EH (cell line): ENCODE data around the gene WSCD2.

ENCODE experiments used
- DNase-seq: peaks from one replicate; pipeline ENCODE4 v3.0.0-alpha.2; 2015; ENCODE audit warnings: low read depth

Gene WSCD2

GRCh38 chr12:108127654-108128053 lies 1.4 kb upstream of the WSCD2 start:
- no peak for DNase-seq

DNA sequence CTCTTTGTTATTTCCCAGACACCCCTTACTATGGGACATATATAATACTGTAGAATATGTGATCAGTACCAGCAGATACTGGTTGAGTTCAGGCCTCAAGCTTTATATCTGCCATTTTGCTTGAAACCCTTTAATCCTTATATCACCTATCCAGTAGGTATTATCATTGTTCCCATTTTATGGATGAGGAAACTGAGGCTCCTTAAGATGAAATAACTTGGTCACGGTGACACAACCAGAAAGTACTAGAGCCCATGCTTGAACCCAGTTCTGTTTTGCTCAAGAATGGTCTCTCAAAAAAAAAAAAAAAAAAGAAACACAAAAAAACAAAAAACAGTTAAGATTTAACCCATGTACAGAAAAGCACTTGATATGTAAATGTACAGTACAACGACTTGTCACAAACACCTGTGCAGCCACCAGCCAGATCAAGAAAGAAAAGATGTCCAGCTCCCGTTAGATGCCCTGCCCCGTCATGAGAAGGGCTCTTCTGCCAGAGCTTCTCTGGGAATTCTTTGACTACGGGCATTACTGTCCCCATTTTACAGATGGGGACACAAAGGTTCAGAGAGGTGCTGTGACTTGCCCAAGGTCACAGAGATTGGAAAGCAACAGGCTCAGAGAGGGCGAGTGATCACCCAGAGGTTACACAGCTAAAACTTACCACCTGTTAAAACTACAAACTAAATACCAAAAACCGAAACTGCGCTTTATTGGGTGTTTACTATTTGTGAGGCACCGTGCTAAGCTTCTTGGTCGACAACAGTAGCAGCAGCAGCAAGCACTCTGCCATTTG lies 669 bp upstream of the WSCD2 start:
- no peak for DNase-seq

DNA sequence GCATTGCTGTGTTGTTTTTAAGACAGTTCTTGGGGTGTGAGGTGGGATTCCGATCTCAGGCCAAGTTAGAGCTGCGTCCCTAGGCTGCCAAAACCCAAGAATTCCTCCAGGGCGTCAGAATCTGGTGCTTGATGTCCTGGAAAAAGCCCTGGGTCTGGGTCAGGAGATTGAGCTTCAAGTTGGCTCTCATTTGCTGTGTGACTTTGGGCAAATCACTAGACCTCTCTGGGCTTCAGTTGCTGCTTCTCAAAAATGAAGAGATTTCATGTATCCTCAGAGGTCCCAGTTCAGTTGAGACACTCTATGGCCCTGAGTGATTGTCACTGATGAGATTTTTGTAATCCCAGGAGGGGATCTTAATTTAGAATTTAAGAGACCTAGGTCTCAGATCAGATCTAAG lies 1.9 kb downstream of the WSCD2 start:
- DNase-seq, result no peak

DNA sequence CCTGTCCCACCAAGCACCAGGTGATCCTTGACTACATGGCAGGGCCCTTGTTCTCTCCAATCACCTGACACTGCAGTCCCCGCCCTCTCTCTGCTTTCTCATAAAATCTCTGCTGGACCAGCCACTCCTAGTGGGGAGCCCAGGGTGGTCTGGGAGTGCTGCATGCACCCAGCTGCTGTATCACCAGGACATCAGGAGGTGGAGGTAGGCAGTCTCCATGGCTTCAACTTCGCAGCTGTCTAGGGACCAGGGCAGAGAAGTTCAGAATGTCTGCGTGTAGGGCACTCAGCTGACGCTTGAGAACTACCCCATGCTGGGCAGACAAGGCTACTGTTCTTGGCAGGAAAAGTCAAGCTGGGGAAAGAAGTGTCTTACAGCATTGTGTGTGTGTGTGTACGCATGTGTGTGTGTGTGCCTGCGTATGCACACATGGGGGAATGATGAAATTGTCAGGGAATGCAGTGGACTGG lies 2.6 kb downstream of the WSCD2 start:
- DNase-seq, result no peak

DNA sequence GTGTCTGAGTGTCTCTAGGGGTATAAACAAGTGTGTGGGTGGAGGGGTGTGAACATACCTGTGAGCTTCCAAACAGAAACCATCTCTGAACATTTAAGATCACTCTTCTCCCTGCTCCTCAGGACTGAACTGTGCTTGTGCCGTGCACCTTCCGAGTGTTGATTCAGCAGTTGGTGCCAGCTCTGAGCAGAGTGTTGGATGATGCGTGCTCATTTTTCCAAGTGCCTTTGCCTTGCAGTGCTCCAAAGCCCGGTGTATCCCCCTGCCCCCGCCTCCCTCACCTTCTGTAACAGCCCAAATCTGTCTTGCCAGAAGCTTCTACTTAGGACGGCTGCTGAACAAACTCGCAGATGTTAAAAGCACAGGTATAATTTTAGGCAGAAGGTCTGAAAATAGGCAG lies 4.4 kb downstream of the WSCD2 start:
- no peak for DNase-seq

GRCh38 chr12:108134744-108135143 lies 5.7 kb downstream of the WSCD2 start:
- no peak for DNase-seq

- no peak for DNase-seq
Observed at GRCh38 chr12:108135627-108136026, 6.5 kb downstream of the WSCD2 start.

- DNase-seq, result no peak
Observed at GRCh38 chr12:108136697-108137096, 7.6 kb downstream of the WSCD2 start.

DNA sequence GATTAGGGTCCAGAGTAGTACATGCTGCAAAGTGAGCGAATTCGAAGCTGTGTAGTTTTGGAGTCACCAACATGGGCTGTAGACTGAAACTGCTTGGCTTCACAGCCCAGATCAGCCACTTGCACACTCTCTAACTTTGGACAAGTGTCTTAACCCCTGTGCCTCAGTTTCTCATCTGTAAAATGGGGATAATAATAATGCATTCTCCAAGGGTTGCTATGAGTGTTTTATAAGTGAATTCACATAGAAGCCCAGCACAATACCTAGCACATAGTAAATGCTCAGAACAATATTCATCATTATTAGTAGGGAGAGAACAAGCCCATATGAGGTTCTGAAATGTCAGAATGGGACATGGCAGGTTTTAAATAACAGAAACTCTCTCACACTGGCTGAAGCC lies 10.4 kb downstream of the WSCD2 start:
- no peak for DNase-seq

DNA sequence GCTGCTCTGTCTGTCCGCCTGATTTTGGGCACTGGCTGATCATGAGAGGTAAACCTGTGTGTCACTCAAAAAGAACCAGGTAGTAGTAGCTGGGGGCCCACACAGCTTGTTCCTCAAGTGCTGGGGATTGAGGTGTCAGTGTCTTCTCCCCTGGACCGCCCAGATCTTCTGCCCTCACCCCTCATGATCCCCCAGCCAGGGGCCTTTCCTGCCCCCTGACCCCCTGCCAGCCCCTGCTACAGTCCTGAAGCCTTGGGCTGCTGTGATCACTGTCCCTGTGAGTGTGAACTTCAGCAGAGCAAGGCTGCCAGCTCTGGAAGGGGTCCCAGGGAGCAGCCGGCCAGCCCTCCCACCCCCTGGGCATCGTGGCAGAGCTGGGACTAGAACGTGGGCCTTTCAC lies 11.4 kb downstream of the WSCD2 start:
- DNase-seq, result no peak

DNA sequence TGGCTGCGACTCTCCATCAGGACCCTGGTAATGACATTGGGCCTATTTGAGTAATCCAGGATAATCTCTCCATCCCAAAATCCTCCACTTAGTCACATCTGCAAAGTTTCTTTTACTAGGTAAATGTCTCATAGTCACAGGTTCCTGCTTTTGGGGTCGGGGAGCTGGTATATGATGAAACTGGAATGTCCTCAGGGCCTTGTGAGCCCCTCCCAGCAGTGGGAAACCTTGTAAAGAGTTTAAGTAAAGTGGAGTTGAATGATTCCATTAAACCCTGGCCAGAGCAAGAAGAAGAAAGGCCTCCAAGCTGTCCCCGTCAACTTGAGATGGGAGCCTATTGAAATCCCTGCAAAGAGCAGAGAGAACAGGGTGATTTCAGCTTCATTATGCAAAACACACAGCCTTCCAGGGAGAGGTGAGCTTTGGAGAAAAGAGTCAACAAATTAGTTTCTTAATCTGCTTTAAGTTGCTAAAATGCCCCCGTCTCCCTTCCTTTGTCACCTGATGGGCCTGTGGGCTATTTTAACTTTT lies 12.6 kb downstream of the WSCD2 start:
- no peak for DNase-seq

- no peak for DNase-seq
Observed at GRCh38 chr12:108143144-108143543, 14.1 kb downstream of the WSCD2 start.

GRCh38 chr12:108144080-108144479 lies 15.0 kb downstream of the WSCD2 start:
- no peak for DNase-seq

GRCh38 chr12:108145011-108145410 lies 15.9 kb downstream of the WSCD2 start:
- no peak for DNase-seq

DNA sequence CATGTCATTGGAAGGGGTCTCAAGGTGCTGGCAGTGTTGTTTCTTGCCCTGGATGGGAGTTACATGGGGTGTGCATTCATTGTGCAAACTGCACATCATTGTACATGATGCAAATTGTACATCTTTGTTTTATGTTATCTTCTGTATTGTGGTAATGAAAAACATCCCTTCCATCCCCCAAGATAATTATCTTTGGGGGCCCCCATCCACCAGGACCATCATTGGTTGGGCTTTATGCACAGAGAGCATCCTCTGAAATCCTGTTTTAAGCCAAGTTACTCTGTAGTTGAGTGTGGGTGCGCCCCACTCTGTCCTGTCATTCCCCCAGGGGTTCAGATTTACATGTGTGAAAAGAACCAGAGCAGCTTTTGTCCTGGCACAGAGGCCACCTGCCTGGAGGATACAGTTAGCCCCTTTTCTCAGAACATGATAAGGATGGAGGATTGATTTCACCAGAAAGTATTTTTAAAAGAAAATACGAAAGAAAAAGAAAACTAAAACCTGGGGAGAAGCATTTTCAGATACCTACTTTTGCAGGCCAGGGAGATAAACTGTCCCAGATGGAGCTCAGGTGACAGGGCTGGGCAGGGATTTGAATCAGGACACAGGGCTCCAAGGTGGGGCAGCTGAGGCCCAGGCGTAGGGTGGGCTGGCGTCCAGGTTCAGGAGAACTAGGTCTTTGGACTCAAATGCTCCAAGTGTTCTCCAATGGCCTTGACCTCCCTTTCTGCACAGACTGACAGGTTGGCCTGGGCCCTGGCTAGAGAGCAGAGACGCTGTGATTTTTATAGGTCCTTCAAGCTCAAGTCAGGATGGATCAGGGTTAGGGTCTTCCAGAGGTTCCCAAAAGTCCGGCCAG lies 17.2 kb downstream of the WSCD2 start:
- no peak for DNase-seq

DNA sequence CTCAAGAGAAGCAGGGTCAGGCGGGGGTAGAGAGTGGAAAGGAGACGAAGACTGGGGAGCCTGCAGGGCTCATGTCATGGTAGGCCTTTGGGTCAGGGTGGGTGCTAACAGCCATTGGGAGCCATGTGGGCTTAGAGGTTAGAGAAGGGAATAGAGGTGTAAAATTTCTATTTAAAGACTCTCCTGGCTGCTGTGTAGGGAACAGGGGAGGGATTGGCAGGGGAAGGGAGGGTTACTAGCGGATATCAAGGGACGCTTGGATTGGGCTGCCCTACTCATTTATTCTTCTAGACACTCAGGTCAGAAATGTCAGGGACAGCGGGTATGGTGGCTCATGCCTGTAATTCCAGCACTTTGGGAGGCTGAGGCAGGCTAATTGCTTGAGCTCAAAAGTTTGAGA lies 18.2 kb downstream of the WSCD2 start:
- no peak for DNase-seq

GRCh38 chr12:108148521-108149074 lies 19.5 kb downstream of the WSCD2 start:
- no peak for DNase-seq

DNA sequence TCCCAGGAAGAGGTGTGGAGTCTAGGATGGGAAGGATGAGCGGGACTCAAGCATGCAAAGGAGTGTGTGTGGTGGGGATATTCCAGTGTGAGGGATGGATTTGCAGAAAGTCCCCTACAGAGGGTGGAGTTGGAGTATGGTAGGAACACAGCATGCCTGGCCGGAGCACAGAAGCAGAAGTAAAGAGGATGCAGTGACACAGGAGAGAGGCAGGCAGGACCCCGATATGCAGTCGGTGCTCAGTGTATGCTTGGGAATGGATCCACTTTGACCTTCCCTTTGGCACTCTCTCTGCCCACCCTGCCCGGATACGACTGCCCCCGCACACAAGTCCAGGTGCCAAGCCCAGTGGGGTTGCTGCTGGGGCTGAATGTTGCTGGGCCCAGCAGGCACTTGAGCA lies 21.3 kb downstream of the WSCD2 start:
- no peak for DNase-seq

DNA sequence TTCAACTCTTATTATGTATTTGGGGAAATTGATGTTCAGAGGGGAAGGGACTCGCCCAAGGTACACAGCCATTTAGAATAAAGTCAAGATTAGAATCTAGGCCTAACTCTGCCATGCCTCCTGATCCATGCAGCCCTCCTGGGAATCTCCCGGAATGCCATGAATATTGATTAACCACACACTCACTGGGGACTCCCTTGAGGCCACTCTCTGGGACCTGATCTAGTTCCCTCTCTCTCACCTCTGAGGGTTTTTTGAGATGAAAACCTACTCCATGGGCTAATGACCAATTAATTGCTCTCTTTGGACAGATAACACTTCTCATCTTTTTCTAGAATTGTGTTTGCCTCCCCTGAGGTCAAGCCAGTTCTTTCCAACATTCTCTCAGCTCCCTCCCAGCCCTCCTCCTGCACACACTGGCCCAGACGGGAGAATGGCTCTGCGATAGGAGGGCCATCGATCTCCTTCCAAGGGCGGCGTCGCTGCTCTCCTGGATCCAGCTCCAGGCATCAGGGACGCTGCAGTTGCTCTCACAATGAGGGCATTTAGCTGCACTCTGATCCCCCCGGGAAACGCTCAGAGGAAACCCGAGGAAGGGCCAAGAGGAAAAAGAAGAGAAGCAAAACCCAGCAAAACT lies 22.6 kb downstream of the WSCD2 start:
- no peak for DNase-seq

GRCh38 chr12:108152170-108152538 lies 23.1 kb downstream of the WSCD2 start:
- DNase-seq, result no peak

DNA sequence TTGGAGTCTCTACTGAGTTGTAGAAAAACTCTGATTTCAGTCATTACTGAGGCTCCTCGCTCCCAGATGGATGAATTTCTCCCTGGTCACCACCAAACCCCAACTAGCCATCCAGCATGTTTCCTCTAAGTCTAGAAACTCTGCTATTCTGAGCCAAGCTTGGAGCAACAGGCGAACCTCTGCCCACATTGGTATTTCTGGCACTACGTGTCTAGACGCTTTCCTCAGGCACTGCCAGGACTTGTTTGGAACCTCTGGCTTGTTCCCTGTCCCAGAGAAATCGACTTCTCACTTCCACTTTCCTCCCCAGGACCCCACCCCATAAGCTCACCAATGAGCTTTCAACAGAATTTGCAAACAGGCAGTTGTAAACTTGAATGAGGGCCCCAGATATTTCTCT lies 27.6 kb downstream of the WSCD2 start:
- no peak for DNase-seq

DNA sequence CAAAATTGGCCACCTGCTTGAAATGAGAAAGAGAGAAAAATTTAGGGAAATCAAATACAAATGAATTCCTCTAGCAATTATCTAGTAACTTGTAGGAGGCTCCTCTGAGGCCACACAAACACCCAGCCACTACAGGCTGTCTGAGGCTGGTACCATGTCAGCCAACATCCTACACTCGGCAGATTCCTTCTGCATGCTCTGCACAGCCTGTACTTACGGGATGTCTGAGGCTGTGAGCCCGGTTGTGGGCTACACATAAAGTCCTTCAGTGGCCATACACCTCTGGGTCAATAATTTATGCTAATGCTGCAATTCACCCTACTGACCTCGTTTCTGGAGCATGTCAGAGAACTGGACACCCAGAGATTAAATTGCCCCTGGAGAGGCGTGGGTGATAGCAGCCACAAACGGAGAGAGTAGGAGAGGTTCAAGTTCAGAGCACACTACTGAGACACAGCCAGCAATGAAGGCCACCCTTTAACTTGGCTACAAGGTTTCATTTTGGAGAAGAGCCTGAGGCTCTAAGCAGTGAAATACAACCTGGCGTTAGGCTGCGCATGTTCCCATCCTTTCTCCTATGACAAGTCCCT lies 28.9 kb downstream of the WSCD2 start:
- no peak for DNase-seq
